Suppressor macrophage (primary cell): ENCODE data around the gene EFTUD2.

Experiments used
- DNase-seq, 4 experiments: peaks; one replicate each; pipeline ENCODE4 v3.0.0-alpha.2; 2020 to 2022

The EFTUD2 gene

DNA sequence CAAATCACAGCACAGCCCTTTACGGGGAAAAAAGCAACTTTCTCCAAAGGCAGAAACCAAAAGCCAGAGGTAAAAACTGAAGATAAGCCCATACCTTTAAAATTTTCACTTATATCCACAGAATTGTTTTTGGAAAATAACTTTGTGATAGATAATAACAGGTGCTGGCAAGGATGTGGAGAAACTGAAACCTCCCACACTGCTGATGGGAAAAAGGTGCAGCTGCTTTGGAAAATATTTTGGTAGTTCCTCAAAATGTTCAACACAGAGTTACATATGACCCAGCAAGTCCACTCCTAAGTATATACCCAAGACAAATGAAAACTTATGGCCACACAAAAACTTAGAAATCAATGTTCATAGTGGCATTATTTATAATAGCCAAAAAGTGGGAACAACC lies 12.2 kb downstream of the EFTUD2 start:
- DNase-seq: no peak

DNA sequence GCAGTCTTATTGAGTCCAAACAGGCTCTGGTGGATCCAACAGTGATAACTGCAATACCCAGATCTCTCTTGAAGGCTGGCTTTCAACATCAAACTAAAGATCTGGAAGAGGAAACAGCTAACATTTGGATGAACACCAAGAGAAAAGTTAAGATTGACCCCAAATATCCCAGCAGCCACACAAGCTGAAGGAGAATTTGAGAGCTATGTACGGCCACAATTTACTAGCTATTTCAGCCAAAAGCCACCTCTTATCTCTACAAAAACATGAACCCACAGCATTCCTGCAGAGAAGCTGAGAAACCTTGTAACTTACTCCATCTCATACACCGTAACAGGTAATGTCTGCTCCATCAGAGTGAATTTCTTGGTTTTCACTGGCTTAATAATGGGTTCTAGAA lies 14.3 kb downstream of the EFTUD2 start:
- no peak for DNase-seq

DNA sequence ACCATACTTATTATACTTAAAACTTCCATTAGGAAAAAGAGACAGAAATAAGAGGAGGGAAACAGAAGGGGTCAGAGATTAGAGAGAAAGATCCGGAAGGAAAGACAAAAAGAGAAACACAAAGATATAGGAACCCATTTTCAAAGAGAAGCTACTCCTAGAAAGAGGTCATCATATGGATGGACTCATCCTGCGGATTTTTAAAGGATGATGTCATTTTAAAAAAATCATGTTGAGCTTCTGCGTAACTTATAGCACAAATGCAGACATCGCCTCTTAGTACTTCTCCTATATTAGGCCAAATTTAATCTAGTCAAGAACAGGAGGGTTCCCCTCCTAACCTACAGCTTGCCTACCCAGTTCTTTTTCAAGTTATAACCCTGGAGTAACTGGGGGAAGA lies 18.1 kb downstream of the EFTUD2 start:
- DNase-seq: no peak

GRCh38 chr17:44880062-44880461 lies 19.2 kb downstream of the EFTUD2 start:
- DNase-seq: no peak

DNA sequence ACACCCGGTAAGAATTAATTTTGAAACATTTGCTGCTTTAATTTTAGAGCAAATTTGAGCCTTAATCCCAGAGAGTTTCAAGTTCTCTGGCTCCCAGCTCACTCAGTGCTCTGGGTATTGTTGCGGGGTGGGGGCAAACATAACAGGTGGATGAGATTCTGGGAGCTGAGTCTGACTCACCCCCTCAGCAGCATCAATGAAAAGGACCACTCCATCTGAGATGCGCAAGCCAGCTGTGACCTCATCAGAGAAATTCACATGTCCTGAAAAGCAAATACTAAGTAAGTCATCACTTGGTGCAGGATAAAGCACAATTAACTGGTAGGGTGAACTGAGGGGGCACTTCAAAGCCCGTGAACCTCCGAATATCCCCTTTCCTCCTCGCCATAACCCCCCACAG lies 19.9 kb downstream of the EFTUD2 start:
- DNase-seq: no peak

DNA sequence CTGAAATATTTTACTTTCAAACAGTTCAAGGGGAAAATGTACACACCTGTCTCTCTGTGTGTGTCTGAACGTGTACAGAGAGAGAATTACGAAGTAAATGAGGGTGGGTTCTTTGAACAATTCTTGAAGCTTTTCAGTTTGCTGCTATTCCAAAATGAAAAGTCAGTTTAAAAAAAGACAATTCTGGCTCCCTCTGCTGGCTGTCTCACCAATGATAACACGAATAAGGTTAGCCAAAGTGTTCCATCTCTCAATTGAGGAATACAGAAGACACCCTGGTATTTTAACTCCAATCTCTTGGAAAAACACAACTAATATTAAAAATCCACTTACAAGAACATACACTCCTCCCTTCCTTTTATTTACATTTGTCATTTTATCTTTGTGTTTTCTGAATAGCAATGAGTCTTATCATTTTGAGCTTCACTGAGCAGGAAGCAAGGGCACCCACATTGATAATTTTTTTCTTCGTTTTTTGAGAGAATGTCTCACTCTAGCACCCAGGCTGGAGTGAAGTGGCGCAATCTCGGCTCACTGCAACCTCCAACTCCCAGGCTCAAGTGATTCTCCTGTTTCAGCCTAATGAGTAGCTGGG lies 20.5 kb downstream of the EFTUD2 start:
- peak; percentile 46 to 60 (median 50) for DNase-seq

- no peak for DNase-seq
Observed at GRCh38 chr17:44877121-44877520, 22.1 kb downstream of the EFTUD2 start.

DNA sequence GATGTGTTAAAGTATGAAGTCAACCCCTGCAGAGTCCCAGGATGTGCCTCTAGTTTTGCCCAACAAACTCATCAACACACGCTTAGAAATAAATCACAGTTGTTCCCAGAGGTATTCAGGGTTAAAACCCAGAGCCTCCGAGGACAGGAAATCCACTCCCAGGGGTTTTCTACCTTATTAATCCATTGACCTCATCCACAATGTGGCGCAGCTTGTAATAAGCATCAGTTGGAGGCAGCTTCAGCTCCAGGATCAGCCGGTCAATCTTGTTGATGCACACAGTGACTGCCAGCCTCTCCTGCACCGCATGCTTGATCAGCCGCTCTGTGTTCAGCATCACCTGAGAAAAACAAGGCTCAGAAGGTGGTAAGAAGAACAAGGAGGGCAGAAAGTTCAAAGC lies 23.5 kb downstream of the EFTUD2 start:
- no peak for DNase-seq

DNA sequence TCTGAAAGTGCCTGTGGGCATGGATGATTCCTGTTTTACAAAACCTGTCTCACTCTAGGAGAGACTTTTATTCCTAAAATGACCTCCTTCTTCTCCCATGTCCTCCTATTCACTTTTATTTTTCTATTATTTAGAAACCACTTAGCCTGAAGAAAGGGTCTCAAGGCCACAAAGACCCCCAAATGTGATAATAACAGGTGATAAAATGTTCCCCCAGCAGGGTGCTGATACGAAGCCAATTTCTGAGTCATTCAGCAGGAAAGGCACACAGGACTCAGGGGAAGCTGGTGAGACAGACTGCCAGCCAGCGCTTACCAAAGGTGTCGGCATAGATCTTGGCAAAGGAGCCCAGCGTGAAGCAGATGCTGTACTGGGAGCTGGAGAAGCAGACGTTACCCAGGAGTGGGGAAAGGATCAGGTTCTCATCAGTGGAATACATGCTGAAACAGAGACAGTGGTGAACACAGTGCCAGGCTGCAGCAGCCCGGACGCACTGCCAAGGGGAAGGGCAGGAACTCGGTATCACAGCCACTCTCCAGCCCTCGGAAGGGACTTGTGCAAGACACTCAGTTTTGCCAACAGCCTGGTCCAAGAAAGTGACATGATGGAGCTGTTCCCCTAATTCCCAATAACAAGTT lies 27.0 kb downstream of the EFTUD2 start:
- no peak for DNase-seq

GRCh38 chr17:44871556-44871955 lies 27.7 kb downstream of the EFTUD2 start:
- DNase-seq: peak in 1 of 4 experiments; percentile 9

GRCh38 chr17:44867841-44868240 lies 31.4 kb downstream of the EFTUD2 start:
- DNase-seq: no peak

GRCh38 chr17:44865931-44866330 lies 33.3 kb downstream of the EFTUD2 start:
- no peak for DNase-seq

- peak; percentile 79 to 85 (median 80) for DNase-seq
Observed at GRCh38 chr17:44865231-44865660, 34.0 kb downstream of the EFTUD2 start.

DNA sequence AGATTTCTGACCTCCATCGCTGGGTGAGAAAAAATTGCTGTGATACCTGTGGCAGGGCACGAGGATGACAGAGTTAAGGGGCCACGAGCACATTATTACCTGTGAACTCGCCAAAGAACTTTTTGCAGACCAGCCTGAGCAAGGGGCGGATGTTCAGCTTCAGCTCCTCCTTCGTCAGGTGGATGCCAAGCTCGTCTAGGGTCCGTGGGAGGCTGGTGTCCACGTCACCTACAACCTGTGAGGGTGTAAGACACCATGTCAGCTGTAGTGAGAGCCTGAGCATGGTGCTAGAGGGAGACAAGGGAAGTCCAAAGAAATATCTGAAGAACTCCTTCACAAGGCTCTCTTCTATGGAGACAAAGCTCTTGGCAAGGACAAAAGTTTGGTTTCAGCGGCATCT lies 34.4 kb downstream of the EFTUD2 start:
- no peak for DNase-seq

DNA sequence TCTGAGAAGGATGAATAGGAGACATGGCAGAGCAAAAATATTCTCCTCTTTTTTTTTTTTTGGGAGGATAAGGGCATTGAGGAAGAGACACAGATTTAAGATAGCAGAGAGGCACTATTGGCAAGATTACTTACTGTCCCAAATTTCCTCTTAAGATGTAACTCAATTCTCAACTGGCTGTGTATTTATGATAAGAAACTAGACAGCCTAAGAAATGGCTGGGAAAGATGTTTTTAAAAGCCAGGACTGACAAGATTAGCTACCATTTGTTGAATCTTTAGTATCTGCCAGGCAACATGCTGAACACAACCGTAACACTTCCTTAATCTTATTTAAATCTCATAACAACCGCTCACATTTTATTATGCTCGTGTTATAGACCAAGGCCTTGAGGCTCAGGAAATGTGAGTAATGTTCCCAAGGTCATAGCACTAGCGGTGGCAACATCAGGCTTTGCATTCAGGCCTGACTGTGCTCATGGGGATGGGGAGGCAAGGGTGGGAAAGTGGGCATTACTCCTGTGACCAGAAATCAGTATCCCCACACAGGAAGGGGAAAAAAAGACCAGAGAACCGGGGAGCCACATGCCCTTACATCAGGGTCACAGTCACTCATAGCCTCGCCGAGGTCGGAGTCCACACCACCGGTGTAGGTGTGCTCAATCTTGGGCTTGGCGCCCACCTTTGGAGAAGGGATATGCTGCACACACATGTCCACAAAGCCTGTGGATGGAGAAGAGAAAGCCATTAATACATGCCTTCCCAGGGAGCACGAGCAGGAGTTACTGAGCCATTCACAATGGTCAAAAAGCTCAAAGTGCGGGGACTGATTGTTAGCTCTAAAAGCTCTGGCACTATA lies 36.0 kb downstream of the EFTUD2 start:
- DNase-seq: no peak

GRCh38 chr17:44862278-44862914 lies 36.8 kb downstream of the EFTUD2 start:
- DNase-seq: no peak

GRCh38 chr17:44859701-44860100 lies 39.5 kb downstream of the EFTUD2 start:
- DNase-seq: no peak

DNA sequence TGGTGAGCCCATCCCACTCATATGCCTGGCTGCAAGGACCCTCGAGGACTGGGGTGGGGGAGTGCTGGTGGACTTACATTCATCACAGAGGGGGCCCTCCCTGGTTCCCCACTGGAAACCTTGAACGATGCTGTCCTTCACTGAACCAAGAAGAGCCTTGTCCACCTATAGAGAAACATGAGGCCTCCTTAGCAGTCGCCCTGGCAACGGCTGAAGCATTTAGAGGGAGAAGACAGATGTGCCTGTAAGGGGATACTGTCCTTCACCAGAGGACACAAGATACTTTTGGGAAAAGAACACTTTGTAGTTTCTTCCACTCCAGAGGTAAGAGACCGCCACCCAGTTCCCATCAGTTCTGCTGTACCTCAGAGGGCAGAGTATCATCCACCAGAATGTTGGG lies 45.1 kb downstream of the EFTUD2 start:
- no peak for DNase-seq

DNA sequence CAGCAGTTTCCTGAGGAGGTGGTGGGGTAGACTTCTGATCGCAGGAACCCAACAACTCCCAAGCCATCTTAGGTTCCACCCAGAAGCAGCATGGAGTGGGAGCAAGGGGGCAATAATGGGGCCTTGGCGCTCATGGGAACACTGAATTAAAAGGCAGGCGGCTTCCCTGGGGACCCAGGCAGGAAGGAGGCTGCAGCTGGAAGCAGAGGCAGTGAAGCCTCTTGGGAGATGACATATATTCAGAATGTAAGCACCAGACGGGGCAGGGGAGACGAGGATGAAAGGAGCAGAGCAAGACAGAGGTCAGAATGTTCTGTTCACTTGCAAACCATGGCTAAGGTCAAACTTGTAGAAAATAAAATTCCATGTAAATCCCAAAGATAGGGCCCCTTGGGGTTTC lies 48.6 kb downstream of the EFTUD2 start:
- DNase-seq: no peak

- DNase-seq: no peak
Observed at GRCh38 chr17:44850025-44850424, 49.2 kb downstream of the EFTUD2 start.

DNA sequence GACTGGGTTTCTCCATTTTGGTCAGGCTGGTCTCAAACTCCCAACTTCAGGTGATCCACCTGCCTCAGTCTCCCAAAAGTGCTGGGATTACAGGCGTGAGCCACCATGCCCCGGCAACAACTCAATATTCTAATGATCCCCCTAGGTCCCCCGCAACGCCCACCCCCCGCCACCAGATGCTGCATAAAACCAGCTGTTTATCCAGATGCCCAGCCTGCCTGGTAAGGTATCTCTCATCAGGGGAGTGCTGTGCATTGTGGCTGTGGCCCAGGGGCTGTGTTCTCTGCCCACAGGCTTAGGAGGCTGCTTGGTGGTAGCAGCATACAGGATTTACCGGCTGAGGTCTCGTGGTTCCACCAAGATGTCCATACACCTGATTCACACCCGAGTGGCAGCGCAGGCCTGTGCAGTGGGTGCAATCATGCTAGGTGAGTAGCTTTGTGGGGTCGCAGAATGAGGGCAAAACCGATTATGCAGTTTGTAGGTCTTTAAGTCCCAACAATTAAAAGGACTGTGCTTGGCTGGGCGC lies 50.2 kb downstream of the EFTUD2 start:
- no peak for DNase-seq

DNA sequence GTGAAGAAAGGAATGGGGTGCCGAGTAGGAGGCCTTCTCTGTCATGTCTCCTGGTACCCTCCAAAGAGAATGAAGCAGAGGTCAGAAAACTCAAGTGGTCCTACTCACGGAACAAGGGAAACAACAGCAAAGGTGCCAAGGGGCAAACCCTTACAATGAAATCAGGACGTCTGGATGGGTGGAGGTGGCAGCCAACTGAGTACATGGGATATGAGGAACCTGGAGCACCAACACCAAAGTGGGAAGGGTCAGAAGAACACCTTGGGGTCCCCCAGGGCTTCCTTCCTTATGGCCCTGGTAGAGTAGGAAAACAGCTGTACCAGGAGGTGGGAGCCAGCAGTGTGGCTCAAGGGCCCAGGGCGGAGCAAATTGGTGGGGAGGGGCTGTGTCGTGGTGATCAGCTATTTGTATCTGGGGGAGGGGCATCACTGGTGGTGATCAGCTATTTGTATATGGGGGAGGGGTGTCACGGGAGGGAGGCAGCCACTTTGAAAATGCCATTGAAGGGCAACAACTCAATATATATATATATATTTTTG lies 50.9 kb downstream of the EFTUD2 start:
- DNase-seq: no peak

- no peak for DNase-seq
Observed at GRCh38 chr17:44847586-44847985, 51.7 kb downstream of the EFTUD2 start, which contains the start of gene HIGD1B. HIGD1B (plus strand) TSS chr17:44847883; CDS start chr17:44848153, 270 bp downstream.
